ENCODE results near the gene TRABD2A. TPM values are rescaled to one million over a fixed set of nuclear protein-coding genes. Genes with fewer than 3 reads are reported as not detected.

TRABD2A gene
- total and polyA plus RNA-seq, 2 of the 13 experiments (the other 11 are each of a cell fraction or from before 2014, with no cell fraction given) = 0.15 TPM; not detected in 1

DNA sequence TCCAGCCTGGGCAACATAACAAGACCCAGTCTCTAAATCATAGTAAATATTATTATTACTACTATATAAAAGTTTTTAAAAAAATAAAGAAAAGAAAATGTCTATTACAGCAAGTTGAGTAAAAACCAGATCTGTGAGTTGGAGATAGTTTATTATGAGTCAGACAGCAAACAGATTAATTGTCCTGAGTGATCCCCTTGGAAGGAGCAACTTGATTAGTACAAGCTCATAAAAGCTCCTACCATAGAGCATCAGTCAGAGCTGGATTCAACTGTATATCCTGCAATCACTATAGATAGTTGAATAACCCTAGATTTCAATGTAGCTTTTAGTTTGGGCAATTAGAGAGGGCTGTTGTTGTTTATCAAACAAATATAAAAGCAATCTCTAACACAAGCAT lies 84.1 kb downstream of the TRABD2A start:
- no peak for DNase-seq (ENCODE audit: low spot score)
- no peak for TF ChIP-seq ZNF468 (CRISPR knock-in tag; IDR thresholded peaks at IDR 0.05)
- TF ChIP-seq ZSCAN20 (CRISPR knock-in tag; IDR thresholded peaks at IDR 0.05; ENCODE audit: borderline replicate concordance) = no peak
- TF ChIP-seq NPAS2 (CRISPR knock-in tag; IDR thresholded peaks at IDR 0.05; ENCODE audit: borderline replicate concordance) = no peak
- no peak for TF ChIP-seq HOXA5 (CRISPR knock-in tag; IDR thresholded peaks at IDR 0.05)
- no peak for TF ChIP-seq ZMYM4 (CRISPR knock-in tag; IDR thresholded peaks at IDR 0.05)
- TF ChIP-seq RARA (CRISPR knock-in tag; IDR thresholded peaks at IDR 0.05) = no peak
- TF ChIP-seq NFE2 (CRISPR knock-in tag; IDR thresholded peaks at IDR 0.05) = no peak
- TF ChIP-seq ZNF10 (CRISPR knock-in tag; IDR thresholded peaks at IDR 0.05; ENCODE audit: borderline replicate concordance, low read depth) = no peak
- no peak for TF ChIP-seq ZSCAN21 (CRISPR knock-in tag; IDR thresholded peaks at IDR 0.05; ENCODE audit: borderline replicate concordance)
- TF ChIP-seq SMC3 (IDR thresholded peaks at IDR 0.05; ENCODE audit: low read length) = no peak
- TF ChIP-seq RERE (CRISPR knock-in tag; IDR thresholded peaks at IDR 0.05; ENCODE audit: low read depth) = no peak
- TF ChIP-seq, protein P1, sequence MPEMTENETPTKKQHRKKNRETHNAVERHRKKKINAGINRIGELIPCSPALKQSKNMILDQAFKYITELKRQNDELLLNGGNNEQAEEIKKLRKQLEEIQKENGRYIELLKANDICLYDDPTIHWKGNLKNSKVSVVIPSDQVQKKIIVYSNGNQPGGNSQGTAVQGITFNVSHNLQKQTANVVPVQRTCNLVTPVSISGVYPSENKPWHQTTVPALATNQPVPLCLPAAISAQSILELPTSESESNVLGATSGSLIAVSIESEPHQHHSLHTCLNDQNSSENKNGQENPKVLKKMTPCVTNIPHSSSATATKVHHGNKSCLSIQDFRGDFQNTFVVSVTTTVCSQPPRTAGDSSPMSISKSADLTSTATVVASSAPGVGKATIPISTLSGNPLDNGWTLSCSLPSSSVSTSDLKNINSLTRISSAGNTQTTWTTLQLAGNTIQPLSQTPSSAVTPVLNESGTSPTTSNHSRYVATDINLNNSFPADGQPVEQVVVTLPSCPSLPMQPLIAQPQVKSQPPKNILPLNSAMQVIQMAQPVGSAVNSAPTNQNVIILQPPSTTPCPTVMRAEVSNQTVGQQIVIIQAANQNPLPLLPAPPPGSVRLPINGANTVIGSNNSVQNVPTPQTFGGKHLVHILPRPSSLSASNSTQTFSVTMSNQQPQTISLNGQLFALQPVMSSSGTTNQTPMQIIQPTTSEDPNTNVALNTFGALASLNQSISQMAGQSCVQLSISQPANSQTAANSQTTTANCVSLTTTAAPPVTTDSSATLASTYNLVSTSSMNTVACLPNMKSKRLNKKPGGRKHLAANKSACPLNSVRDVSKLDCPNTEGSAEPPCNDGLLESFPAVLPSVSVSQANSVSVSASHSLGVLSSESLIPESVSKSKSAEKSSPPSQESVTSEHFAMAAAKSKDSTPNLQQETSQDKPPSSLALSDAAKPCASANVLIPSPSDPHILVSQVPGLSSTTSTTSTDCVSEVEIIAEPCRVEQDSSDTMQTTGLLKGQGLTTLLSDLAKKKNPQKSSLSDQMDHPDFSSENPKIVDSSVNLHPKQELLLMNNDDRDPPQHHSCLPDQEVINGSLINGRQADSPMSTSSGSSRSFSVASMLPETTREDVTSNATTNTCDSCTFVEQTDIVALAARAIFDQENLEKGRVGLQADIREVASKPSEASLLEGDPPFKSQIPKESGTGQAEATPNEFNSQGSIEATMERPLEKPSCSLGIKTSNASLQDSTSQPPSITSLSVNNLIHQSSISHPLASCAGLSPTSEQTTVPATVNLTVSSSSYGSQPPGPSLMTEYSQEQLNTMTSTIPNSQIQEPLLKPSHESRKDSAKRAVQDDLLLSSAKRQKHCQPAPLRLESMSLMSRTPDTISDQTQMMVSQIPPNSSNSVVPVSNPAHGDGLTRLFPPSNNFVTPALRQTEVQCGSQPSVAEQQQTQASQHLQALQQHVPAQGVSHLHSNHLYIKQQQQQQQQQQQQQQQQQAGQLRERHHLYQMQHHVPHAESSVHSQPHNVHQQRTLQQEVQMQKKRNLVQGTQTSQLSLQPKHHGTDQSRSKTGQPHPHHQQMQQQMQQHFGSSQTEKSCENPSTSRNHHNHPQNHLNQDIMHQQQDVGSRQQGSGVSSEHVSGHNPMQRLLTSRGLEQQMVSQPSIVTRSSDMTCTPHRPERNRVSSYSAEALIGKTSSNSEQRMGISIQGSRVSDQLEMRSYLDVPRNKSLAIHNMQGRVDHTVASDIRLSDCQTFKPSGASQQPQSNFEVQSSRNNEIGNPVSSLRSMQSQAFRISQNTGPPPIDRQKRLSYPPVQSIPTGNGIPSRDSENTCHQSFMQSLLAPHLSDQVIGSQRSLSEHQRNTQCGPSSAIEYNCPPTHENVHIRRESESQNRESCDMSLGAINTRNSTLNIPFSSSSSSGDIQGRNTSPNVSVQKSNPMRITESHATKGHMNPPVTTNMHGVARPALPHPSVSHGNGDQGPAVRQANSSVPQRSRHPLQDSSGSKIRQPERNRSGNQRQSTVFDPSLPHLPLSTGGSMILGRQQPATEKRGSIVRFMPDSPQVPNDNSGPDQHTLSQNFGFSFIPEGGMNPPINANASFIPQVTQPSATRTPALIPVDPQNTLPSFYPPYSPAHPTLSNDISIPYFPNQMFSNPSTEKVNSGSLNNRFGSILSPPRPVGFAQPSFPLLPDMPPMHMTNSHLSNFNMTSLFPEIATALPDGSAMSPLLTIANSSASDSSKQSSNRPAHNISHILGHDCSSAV (CRISPR knock-in tag; IDR thresholded peaks at IDR 0.05; ENCODE audit: borderline replicate concordance) = no peak
- no peak for TF ChIP-seq KDM5A (IDR thresholded peaks at IDR 0.05; ENCODE audit: borderline replicate concordance, low read length)
- ChIA-PET POLR2A (no interaction called here), CTCF (ENCODE audit: low intra/inter-chr PET ratio, low total read pairs) (no interaction called here)
- in situ Hi-C loops (cut with HindIII; ENCODE audit: extremely low pct_ligation_motif_present, low pct_unique_long_range_greater_than_20kb) (no loop called here), intact Hi-C loops (cut with micrococcal nuclease; ENCODE audit: unreplicated experiment) (no loop called here)
- no peaks in the 10 kb centered on the region for H3K4me1 ChIP-seq (ENCODE audit: insufficient read depth, low read length)
- H3K4me2 ChIP-seq (ENCODE audit: low read depth, low read length) = no peak overlapping the region
- BruUV-seq (replicated peaks) = no TSS peak
- H3K79me2 ChIP-seq (ENCODE audit: insufficient read depth, low read length) = no peaks in the 10 kb centered on the region
- no peak overlapping the region for H2AFZ ChIP-seq (ENCODE audit: low read length)
- no peaks in the 10 kb centered on the region for H3K9me3 ChIP-seq (ENCODE audit: low read length)
- H3K9ac ChIP-seq (ENCODE audit: insufficient read depth, low read depth, low read length) = no peak overlapping the region
- no peaks in the 10 kb centered on the region; the same call in 1 of the 2 replicates for H4K20me1 ChIP-seq (ENCODE audit: insufficient read depth, low read length)
- no peaks in the 10 kb centered on the region for H3K27me3 ChIP-seq (ENCODE audit: control insufficient read depth in 1 of 2, insufficient read depth in 2 of 2, low read length in 2 of 2)
- H3K36me3 ChIP-seq (replicated peaks in 1 of 2; ENCODE audit: control insufficient read depth in 1 of 2, insufficient read depth in 2 of 2, low read length in 2 of 2) = no peaks in the 10 kb centered on the region
- ATAC-seq = no peak
- H3K4me3 ChIP-seq (replicated peaks in 1 of 3; ENCODE audit: insufficient read depth in 1 of 3, low read depth in 2 of 3, low read length in 3 of 3) = no peak overlapping the region
- no peak overlapping the region for H3K27ac ChIP-seq (ENCODE audit: extremely low read length, insufficient read depth, low read length)
- FAIRE-seq = no peak
